ENCODE results near the gene RBKS.

Gene RBKS

DNA sequence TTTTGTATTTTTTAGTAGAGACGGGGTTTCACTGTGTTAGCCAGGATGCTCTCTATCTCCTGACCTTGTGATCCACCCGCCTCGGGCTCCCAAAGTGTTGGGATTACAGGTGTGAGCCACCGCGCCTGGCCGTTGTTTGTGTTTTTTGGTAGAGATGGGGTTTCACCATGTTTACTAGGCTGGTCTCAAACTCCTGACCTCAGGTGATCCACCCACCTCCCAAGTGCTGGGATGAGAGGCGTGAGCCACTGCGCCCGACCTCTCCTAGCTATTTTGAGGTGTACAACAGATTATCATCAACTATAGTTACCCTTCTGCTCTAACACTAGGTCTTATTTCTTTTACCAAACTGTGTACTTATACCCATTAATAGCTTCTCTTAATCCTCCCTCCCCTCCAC, 147.6 kb downstream of the RBKS start:
- CTCF ChIA-PET: interaction anchor here (1.6 to 2.7 kb wide), 2 partner anchors 19 to 59 kb away, joined by 6 read pairs; no protein-coding TSS in a partner anchor
- Histone ChIP-seq H3K9me3 (ENCODE audit: control insufficient read depth, insufficient read depth, low read depth, low read length) (no peaks in the 10 kb centered on the region), H3K4me3 (ENCODE audit: low read depth, low read length) (no peak overlapping the region), H3K36me3 (ENCODE audit: control insufficient read depth in 2 of 2, insufficient read depth in 1 of 2, low read length in 2 of 2) (no peaks in the 10 kb centered on the region), H3K27ac (ENCODE audit: extremely low read depth, low read depth, low read length) (no peak overlapping the region), H3K4me1 (ENCODE audit: control insufficient read depth, insufficient read depth, low read length) (no peaks in the 10 kb centered on the region)
- POLR2A ChIA-PET: interaction anchor here (0.8 kb wide), 1 partner anchor 538 kb away, joined by 3 read pairs; no protein-coding TSS in a partner anchor
- TF ChIP-seq ELK4 (IDR thresholded peaks at IDR 0.05; ENCODE audit: borderline replicate concordance, low read depth, low read length) (no peak), REPIN1 (tag by site-specific recombination; IDR thresholded peaks at IDR 0.05; ENCODE audit: low read depth) (no peak), ZNF514 (tag by site-specific recombination; IDR thresholded peaks at IDR 0.05) (no peak), ZNF521 (tag by site-specific recombination; IDR thresholded peaks at IDR 0.05) (no peak), ZNF114 (tag by site-specific recombination; IDR thresholded peaks at IDR 0.05) (no peak), ZNF530 (tag by site-specific recombination; IDR thresholded peaks at IDR 0.05; ENCODE audit: low read depth) (no peak), ZNF133 (tag by site-specific recombination; IDR thresholded peaks at IDR 0.05) (no peak), ZNF707 (tag by site-specific recombination; IDR thresholded peaks at IDR 0.05) (no peak), ZNF146 (tag by site-specific recombination; IDR thresholded peaks at IDR 0.05) (no peak), ZNF398 (tag by site-specific recombination; IDR thresholded peaks at IDR 0.05) (no peak), ZNF391 (tag by site-specific recombination; IDR thresholded peaks at IDR 0.05; ENCODE audit: borderline replicate concordance, low read depth) (no peak), ZNF23 (tag by site-specific recombination; IDR thresholded peaks at IDR 0.05; ENCODE audit: borderline replicate concordance) (no peak), ZEB2 (tag by site-specific recombination; IDR thresholded peaks at IDR 0.05) (no peak)

DNA sequence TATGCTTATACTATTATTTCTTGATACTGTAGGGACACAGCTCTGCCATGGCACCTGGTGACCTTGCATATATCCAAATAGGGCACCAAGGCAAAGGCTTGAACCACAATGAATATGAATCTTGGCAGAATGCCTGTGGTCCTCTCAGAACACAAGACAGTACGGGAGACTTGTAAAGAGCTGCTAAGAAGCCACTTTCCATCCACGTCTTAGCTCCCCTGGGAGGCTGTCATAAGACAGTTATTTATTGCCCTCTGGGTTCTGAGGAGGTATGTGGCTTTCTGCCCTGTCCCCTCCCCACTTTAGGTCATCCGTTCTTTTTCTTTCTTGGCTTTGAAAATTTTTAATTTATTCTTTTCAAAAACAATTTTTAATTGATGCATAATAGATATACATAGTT, 148.5 kb downstream of the RBKS start:
- CTCF ChIA-PET: interaction anchor here (0.6 to 2.7 kb wide), 4 partner anchors 18 to 901 kb away, joined by 3 to 8 read pairs (median 6); no protein-coding TSS in a partner anchor
- H3K4me1 ChIP-seq (ENCODE audit: control insufficient read depth, insufficient read depth, low read length): no peaks in the 10 kb centered on the region
- H3K36me3 ChIP-seq (ENCODE audit: control insufficient read depth in 2 of 2, insufficient read depth in 1 of 2, low read length in 2 of 2): no peaks in the 10 kb centered on the region
- no peak overlapping the region for H3K4me3 ChIP-seq (ENCODE audit: low read depth, low read length)
- POLR2A ChIA-PET: interaction anchor here (0.8 kb wide), 1 partner anchor 539 kb away, joined by 3 read pairs; no protein-coding TSS in a partner anchor
- H3K9me3 ChIP-seq (ENCODE audit: control insufficient read depth, insufficient read depth, low read depth, low read length): no peaks in the 10 kb centered on the region
- no peak overlapping the region for H3K27ac ChIP-seq (ENCODE audit: extremely low read depth, low read depth, low read length)
- TF ChIP-seq ZNF629 (tag by site-specific recombination; IDR thresholded peaks at IDR 0.05) (no peak), ZNF202 (tag by site-specific recombination; IDR thresholded peaks at IDR 0.05; ENCODE audit: borderline replicate concordance) (no peak), ZNF214 (tag by site-specific recombination; IDR thresholded peaks at IDR 0.05; ENCODE audit: borderline replicate concordance) (no peak), ZNF513 (tag by site-specific recombination; IDR thresholded peaks at IDR 0.05) (no peak), ZNF274 (IDR thresholded peaks at IDR 0.05; ENCODE audit: low read length) (no peak), ZNF274 (tag by site-specific recombination; IDR thresholded peaks at IDR 0.05; ENCODE audit: borderline replicate concordance) (no peak), ZNF48 (tag by site-specific recombination; IDR thresholded peaks at IDR 0.05) (no peak), YY2 (tag by site-specific recombination; IDR thresholded peaks at IDR 0.05) (no peak), PRDM6 (tag by site-specific recombination; IDR thresholded peaks at IDR 0.05) (no peak), TRIM28 (IDR thresholded peaks at IDR 0.05; ENCODE audit: borderline replicate concordance, low read length) (no peak), ZXDB (tag by site-specific recombination; IDR thresholded peaks at IDR 0.05) (no peak), FEZF1 (tag by site-specific recombination; IDR thresholded peaks at IDR 0.05) (no peak)
- TF ChIP-seq, protein P1, sequence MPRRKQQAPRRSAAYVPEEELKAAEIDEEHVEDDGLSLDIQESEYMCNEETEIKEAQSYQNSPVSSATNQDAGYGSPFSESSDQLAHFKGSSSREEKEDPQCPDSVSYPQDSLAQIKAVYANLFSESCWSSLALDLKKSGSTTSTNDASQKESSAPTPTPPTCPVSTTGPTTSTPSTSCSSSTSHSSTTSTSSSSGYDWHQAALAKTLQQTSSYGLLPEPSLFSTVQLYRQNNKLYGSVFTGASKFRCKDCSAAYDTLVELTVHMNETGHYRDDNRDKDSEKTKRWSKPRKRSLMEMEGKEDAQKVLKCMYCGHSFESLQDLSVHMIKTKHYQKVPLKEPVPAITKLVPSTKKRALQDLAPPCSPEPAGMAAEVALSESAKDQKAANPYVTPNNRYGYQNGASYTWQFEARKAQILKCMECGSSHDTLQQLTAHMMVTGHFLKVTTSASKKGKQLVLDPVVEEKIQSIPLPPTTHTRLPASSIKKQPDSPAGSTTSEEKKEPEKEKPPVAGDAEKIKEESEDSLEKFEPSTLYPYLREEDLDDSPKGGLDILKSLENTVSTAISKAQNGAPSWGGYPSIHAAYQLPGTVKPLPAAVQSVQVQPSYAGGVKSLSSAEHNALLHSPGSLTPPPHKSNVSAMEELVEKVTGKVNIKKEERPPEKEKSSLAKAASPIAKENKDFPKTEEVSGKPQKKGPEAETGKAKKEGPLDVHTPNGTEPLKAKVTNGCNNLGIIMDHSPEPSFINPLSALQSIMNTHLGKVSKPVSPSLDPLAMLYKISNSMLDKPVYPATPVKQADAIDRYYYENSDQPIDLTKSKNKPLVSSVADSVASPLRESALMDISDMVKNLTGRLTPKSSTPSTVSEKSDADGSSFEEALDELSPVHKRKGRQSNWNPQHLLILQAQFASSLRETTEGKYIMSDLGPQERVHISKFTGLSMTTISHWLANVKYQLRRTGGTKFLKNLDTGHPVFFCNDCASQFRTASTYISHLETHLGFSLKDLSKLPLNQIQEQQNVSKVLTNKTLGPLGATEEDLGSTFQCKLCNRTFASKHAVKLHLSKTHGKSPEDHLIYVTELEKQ (tag by site-specific recombination; IDR thresholded peaks at IDR 0.05; ENCODE audit: borderline replicate concordance): no peak

Data from HEK293 (cell line).